H1 (cell line): ENCODE results near the gene MAGI1. TPM values are rescaled to one million over a fixed set of nuclear protein-coding genes. Genes with fewer than 3 reads are reported as not detected.

Source experiments
- CEBPB ChIP-seq: IDR thresholded peaks from 2 replicates; pipeline ENCODE4 v1.6.1; 2012; ENCODE audit warnings: low read depth, low read length
- KDM1A ChIP-seq: fragments of 200-600, 300-600 bp; sonication (generic); IDR thresholded peaks from 2 replicates; pipeline ENCODE4 v1.7.1; 2016; ENCODE audit warnings: mild to moderate bottlenecking, low read length, borderline replicate concordance
- polyA plus RNA-seq, 7 experiments: library from polyadenylated mRNA; depleted of rRNA in 3 of 7; stranded (reverse) in 5 of 7; unstranded in 2 of 7; fragments of >200 nt in 5 of 7; fragments of 200-250 nt in 2 of 7; gene quantifications; 1 replicate in 5 of 7; 2 replicates in 1 of 7; 4 replicates in 1 of 7; pipeline versions ENCODE4 v1.2.1 to v1.2.3, GENCODE V29; 2011 to 2013; ENCODE audit warnings: missing spikeins in 2 of 7, mixed read lengths in 2 of 7
- total RNA-seq: library from RNA; stranded (reverse); fragmentation: NEBNext Ultra II Directional; extraction: Animal tissue kit (Norgen Biotek cat#: 25700); gene quantifications from 2 replicates; pipeline ENCODE4 v1.2.1, GENCODE V29; 2021

The MAGI1 gene
- total and polyA plus RNA-seq, 2 of the 8 experiments (the other 6 are each of a cell fraction or from before 2014, with no cell fraction given), result 19.8 to 78.0 TPM

- TF ChIP-seq KDM1A (no peak), CEBPB (no peak)
Observed at GRCh38 chr3:66029443-66029842, 9.3 kb downstream of the MAGI1 start (continued).
